K562 (cell line): ENCODE results near the gene RNPEPL1. TPM values are rescaled to one million over a fixed set of nuclear protein-coding genes. Genes with fewer than 3 reads are reported as not detected.

Experiments used
- ATAC-seq: fragments of 200-7000 bp; cut with Tn5 transposase; 3 replicates; pipeline ENCODE4 v1.9.1; 2020; ENCODE audit warnings: moderate library complexity
- BruUV-seq: library from RNA; stranded (reverse); fragments of 400-500 nt; replicated peaks from 2 replicates; lab custom pipeline; 2021; lab: Mats Ljungman, UMichigan
- CTCF ChIA-PET: fragments of 300-600 bp; formaldehyde crosslinking; extraction: SDS; loops from one replicate; lab custom pipeline; 2021; ENCODE audit warnings: low intra/inter-chr PET ratio; lab: Yijun Ruan, JAX
- POLR2A ChIA-PET: fragments of 300-600, 350-650 bp; sonication (Branson Sonifier 250); formaldehyde crosslinking; extraction: SDS; loops from one replicate; lab custom pipeline; 2021; ENCODE audit warnings: antibody characterized with exemption, inconsistent platforms; lab: Yijun Ruan, JAX
- DNase-seq, 4 experiments: peaks; one replicate each; pipeline versions ENCODE4 v3.0.0 to v3.0.0-alpha.2; 2011 to 2018; ENCODE audit warnings: low spot score in 3 of 4, mixed read lengths in 3 of 4; ENCODE audit errors: extremely low read depth in 1 of 4
- FAIRE-seq: peaks from 2 replicates; lab custom pipeline; 2011; peaks lifted over from hg19 to GRCh38; lab: Jason Lieb, UNC
- H2AFZ ChIP-seq: 2 replicates; pipeline ENCODE4 v1.6.0; 2011; ENCODE audit warnings: low read depth, low read length, control low read depth, inconsistent platforms
- H3K27ac ChIP-seq: fragments of 200-600 bp; 3 replicates; pipeline ENCODE4 v1.8.0; 2011; ENCODE audit warnings: low read depth, mild to moderate bottlenecking, control low read depth, inconsistent platforms, low read length, moderate library complexity, mixed read lengths; ENCODE audit errors: extremely low read depth
- H3K27me3 ChIP-seq, 2 experiments: fragments of 300-600 bp in 1 of 2; 2 replicates in 1 of 2; 3 replicates in 1 of 2; pipeline versions ENCODE4 v1.6.0 to v1.8.0; 2011; ENCODE audit warnings: inconsistent platforms in 2 of 2, low read length in 2 of 2, mild to moderate bottlenecking in 1 of 2, mixed read lengths in 1 of 2, moderate library complexity in 1 of 2; ENCODE audit not compliant: control insufficient read depth in 2 of 2, insufficient read depth in 2 of 2
- H3K36me3 ChIP-seq: fragments of 300-600 bp; 3 replicates; pipeline ENCODE4 v1.8.0; 2011; ENCODE audit warnings: mild to moderate bottlenecking, low read length, inconsistent platforms; ENCODE audit not compliant: control insufficient read depth, insufficient read depth
- H3K4me1 ChIP-seq, 2 experiments: fragments of 200-600 bp in 1 of 2; replicated peaks in 1 of 2; 2 replicates in 1 of 2; 3 replicates in 1 of 2; pipeline versions ENCODE4 v1.5.1 to v1.8.0; 2011; ENCODE audit warnings: inconsistent platforms in 2 of 2, low read length in 2 of 2, mild to moderate bottlenecking in 1 of 2, mixed read lengths in 1 of 2, moderate library complexity in 1 of 2; ENCODE audit not compliant: control insufficient read depth in 2 of 2, insufficient read depth in 2 of 2
- H3K4me2 ChIP-seq: 2 replicates; pipeline ENCODE4 v1.6.1; 2011; ENCODE audit warnings: low read length, control low read depth, inconsistent platforms, mixed read lengths; ENCODE audit not compliant: insufficient read depth
- H3K4me3 ChIP-seq: fragments of 200-600 bp; sonication (generic), shearing (Covaris generic); 2 replicates; pipeline ENCODE4 v1.5.1; 2016; ENCODE audit warnings: control low read depth, inconsistent platforms
- H3K79me2 ChIP-seq: fragments of 200-600 bp; 3 replicates; pipeline ENCODE4 v1.8.0; 2011; ENCODE audit warnings: low read length, inconsistent platforms; ENCODE audit not compliant: control insufficient read depth, insufficient read depth
- H3K9ac ChIP-seq, 2 experiments: 2 replicates each; pipeline versions ENCODE4 v1.6.0 to v1.6.1; 2011; ENCODE audit warnings: low read depth in 2 of 2, low read length in 2 of 2, control low read depth in 1 of 2, inconsistent platforms in 1 of 2, mild to moderate bottlenecking in 1 of 2, mixed read lengths in 1 of 2; ENCODE audit not compliant: insufficient read depth in 1 of 2
- H3K9me1 ChIP-seq: one replicate; pipeline ENCODE4 v1.6.0; 2011; ENCODE audit warnings: inconsistent platforms, mild to moderate bottlenecking, low read length, moderate library complexity; ENCODE audit not compliant: control insufficient read depth, insufficient read depth
- H3K9me3 ChIP-seq: replicated peaks from 2 replicates; pipeline ENCODE4 v1.5.1; 2011; ENCODE audit warnings: low read depth, low read length, inconsistent platforms; ENCODE audit not compliant: control insufficient read depth, insufficient read depth
- H4K20me1 ChIP-seq: replicated peaks from 2 replicates; pipeline ENCODE4 v1.6.1; 2011; ENCODE audit warnings: low read length, inconsistent platforms, mixed read lengths; ENCODE audit not compliant: control insufficient read depth, insufficient read depth
- E2F8 ChIP-seq: fragments of 450-650 bp; IDR thresholded peaks from 2 replicates; pipeline ENCODE4 v1.7.1; 2018; ENCODE audit warnings: mild to moderate bottlenecking, low read depth; ENCODE audit not compliant: partially characterized antibody
- HCFC1 ChIP-seq: IDR thresholded peaks from 2 replicates; pipeline ENCODE4 v1.6.1; 2012; ENCODE audit warnings: low read depth, low read length, improper control_type of control experiment
- NCOR1 ChIP-seq: fragments of 450-650 bp; IDR thresholded peaks from 2 replicates; pipeline ENCODE4 v1.6.1; 2016; ENCODE audit warnings: mild to moderate bottlenecking, moderate library complexity
- SUPT5H ChIP-seq: fragments of 450-650 bp; IDR thresholded peaks from 2 replicates; pipeline ENCODE4 v1.6.1; 2016
- ZNF143 ChIP-seq: sonication (generic); formaldehyde crosslinking; IDR thresholded peaks from 2 replicates; pipeline ENCODE4 v1.9.0; 2022; ENCODE audit warnings: mild to moderate bottlenecking, missing genetic modification reagents
- WGBS: fragments of 100-300 bp; shearing (Covaris generic); methylation state at CpG from one replicate; pipeline ENCODE4 v1.1.6; 2016; ENCODE audit warnings: low coverage, mixed read lengths; ENCODE audit not compliant: insufficient coverage; ENCODE audit errors: missing lambda C conversion rate; 5-methylcytosine and 5-hydroxymethylcytosine counted together
- in situ Hi-C: fragments of 300-500 bp; cut with MboI; formaldehyde crosslinking; loops from 4 replicates; pipeline ENCODE4 v1.15.0; 2018; ENCODE audit warnings: inconsistent platforms, mixed read lengths
- intact Hi-C: fragments of 100-400 bp; cut with micrococcal nuclease; formaldehyde crosslinking; loops from 2 replicates; pipeline ENCODE4 v1.14.2; 2022
- polyA plus RNA-seq, 8 experiments: library from polyadenylated mRNA; depleted of rRNA in 4 of 8; stranded (reverse) in 5 of 8; unstranded in 3 of 8; fragments of >200 nt; fragmentation: Nextera tagmentation in 2 of 8; fragmentation: Illumina TruSeq in 1 of 8; extraction: Ambion mirVana in 2 of 8; extraction: Trizol in 1 of 8; gene quantifications; 2 replicates each; pipeline versions ENCODE4 v1.2.1 to v1.2.3, GENCODE V29; 2011 to 2014; ENCODE audit warnings: inconsistent platforms in 1 of 8, missing spikeins in 1 of 8
- total RNA-seq, 7 experiments: library from RNA; depleted of rRNA in 6 of 7; stranded (reverse); fragments of >200 nt in 6 of 7; fragmentation: Illumina TruSeq in 2 of 7; extraction: Trizol in 2 of 7; gene quantifications; 2 replicates each; pipeline versions ENCODE4 v1.2.1 to v1.2.3, GENCODE V29; 2011 to 2021; ENCODE audit warnings: low replicate concordance in 1 of 7

The RNPEPL1 gene
- total and polyA plus RNA-seq, 9 of the 15 experiments (the other 6 are each of a cell fraction or from before 2014, with no cell fraction given), result 0.07 to 38.7 (median 5.6) TPM

GRCh38 chr2:240527153-240527750, 41.0 kb upstream of the RNPEPL1 start:
- H2AFZ ChIP-seq, result no peak overlapping the region
- POLR2A ChIA-PET, result no interaction called here
- no peak overlapping the region for H3K4me2 ChIP-seq
- FAIRE-seq, result no peak
- no peak overlapping the region for H3K9ac ChIP-seq
- no peak for DNase-seq
- peaks cover 52% of the 10 kb centered on the region; the same call in 2 of the 3 replicates for H3K36me3 ChIP-seq
- H3K4me3 ChIP-seq, result no peak overlapping the region
- H3K27me3 ChIP-seq, result no peaks in the 10 kb centered on the region
- ATAC-seq, result no peak
- 95% methylated on average over 2 of the region's 3 CpGs for WGBS
- intact Hi-C loops, result no loop called here
- CTCF ChIA-PET, result no interaction called here
- H3K27ac ChIP-seq, result no peak overlapping the region
- peaks cover 19% of the 10 kb centered on the region for H3K9me3 ChIP-seq
- BruUV-seq, result no TSS peak
- TF ChIP-seq NCOR1, result no peak
- peak; percentile 22; the same call in 1 of the 2 replicates for TF ChIP-seq SUPT5H
- TF ChIP-seq ZNF143 (CRISPR knock-in tag), result no peak
- TF ChIP-seq HCFC1, result no peak
- TF ChIP-seq E2F8, result no peak
- no peaks in the 10 kb centered on the region for H3K9me1 ChIP-seq
- H3K4me1 ChIP-seq, result no peaks in the 10 kb centered on the region; a peak in 1 of 5 replicates
- in situ Hi-C loops, result no loop called here
- no peaks in the 10 kb centered on the region; the same call in 2 of the 3 replicates for H3K79me2 ChIP-seq
- H4K20me1 ChIP-seq, result no peaks in the 10 kb centered on the region
